Stimulated activated CD8-positive, alpha-beta memory T cell treated with anti-CD3 and anti-CD28 coated beads, Interleukin-15, amount 100 ng/mL, for 48 hours (primary cell): Measurements from ENCODE around the gene CFTR.
"Not testable (repeated sequence)": the region's sequence is repeated elsewhere in the genome, so short reads cannot be mapped to it uniquely, and the experiment has no call there.

ENCODE experiments used
- DNase-seq, 2 donors: peaks; one replicate each; pipeline ENCODE4 v3.0.0-alpha.2; 2020; ENCODE audit warnings: low read depth in 2 of 2

CFTR gene

DNA sequence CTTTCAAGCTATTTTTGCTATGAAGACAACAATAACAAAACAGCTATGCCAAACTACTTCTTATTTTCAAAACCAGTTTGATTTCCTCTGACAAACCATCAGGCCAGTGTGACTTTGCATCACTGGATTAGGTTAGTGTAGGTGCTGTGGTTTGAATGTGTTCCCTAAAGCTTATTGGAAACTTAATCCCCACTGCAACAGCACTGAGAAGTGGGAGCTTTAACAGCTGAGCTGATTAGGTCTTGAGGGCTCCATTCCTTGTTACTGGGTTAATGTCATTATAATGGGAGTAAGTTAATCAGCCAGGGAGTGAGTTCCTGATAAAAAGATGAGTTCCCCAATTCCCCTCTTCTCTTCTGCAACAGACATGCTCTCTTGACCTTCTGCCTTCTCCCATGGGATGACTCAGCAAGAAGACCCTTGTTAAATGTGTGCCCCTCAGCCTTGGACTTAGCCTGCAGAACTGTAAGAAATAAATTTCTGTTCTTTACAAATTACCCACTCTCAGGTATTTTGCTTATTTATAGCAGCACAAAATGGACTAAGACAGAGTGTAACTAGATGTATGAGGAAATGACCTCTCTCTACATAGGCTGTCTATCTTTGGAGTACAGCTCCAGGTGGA, 206.6 kb downstream of the CFTR start:
- no peak for DNase-seq

DNA sequence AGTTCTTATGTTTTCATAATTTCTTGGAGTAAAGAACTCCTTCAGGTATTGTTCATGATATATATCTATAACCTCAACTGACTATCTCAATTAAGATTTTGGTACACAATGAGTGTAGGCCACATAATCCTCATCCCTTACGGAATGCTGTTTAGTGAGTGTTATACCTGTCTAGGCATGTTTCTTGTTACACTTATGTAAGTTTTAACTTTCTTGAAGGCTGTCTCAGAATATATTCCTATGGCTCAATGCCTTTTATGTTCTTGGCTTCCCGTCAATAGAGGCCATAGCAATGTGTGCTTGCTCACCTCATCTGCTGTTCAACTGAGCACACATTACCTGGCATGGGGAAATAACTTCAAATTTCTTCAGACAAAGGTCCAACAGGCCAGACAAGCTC, 208.3 kb downstream of the CFTR start:
- DNase-seq: no peak

DNA sequence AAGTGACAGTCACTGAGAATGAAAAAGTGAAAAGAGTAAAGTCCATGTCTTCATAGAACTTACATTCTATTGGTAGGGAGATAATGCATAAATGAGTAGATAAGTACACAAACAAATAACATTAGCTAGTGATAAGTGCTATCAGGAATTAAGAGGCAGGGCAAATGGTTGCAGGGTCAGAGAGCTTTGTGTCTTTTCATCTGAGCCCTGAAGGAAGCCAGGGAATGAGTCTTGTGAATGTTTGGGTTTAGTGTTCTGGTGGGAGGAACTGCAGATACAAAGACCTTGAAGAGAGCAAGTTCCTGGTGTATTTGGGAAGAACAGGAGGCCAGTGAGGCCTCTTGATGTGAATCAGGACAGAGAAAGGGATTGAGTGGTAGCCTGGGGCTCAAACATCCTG, 209.6 kb downstream of the CFTR start:
- DNase-seq: no peak

DNA sequence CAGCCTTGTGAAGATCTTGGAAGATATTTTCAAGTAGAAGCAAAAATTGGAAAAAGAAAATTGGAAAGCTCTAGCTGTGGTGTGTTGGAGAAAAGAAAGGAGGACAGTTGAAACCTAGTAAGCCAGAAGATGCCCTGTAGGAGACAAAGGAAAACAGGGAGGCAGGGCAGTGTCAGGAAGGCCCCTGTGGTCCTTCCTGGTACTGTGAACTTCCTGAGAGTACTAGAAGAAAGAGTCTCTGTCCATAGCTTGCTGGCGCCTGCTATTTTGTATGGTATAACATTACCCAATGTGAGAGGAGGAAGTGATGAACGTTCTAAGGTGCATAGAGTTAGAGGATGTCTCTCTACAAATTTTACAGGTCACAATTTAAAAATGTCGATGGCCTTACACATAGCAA, 210.3 kb downstream of the CFTR start:
- DNase-seq: no peak

DNA sequence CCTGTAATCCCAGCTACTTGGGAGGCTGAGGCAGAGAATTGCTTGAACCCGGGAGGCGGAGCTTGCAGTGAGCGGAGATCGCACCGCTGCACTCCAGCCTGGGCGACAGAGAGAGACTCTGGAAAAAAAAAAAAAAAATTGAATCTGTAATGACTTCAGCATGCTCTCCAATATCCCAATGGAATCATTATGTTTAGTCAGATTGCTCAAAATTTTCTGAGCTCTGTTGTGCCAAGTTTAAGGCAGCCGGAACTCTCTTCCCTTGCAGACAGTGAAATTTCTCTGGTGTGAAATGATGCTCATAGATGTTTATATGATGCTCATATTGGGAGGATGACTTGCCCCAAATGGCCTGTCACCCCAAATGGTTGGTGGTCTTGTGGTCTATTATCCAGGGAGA, 212.5 kb downstream of the CFTR start:
- DNase-seq: no peak

DNA sequence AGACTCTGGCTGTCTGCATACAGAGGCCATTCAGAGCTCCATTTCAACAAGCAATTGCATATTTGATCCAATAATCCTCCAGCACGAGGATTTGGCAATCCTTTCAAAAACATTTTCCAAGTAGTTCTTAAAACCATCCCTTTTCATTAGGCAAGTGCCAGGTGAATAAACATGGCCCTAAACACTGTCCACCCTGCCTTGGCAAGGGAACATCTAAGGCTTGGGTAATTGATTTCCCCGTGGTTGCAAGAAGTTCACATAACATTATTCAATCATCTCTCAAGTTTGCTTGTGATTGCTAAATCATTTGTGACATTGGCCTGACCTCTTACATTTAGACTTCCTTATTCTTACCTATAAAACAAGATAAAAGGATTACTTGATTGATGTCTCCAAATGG, 218.2 kb downstream of the CFTR start:
- DNase-seq: no peak

DNA sequence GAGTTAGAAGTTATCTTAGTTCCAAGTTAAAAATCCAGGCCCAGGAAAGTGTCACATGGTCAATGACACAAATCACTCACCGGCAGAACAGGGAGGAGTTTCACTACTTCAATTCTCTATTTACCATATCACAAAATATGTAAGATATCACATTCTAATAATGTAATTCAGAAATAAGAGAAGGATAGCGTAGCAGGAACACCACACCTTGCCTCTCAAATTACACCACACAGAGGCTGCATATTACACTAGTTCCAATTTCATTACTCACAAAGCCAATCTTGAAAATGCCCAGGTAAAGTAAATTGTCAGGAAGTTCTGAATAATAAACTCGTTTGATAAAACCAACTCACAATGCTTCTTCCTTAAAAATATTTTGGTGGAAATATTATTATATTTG, 224.2 kb downstream of the CFTR start:
- DNase-seq: no peak

DNA sequence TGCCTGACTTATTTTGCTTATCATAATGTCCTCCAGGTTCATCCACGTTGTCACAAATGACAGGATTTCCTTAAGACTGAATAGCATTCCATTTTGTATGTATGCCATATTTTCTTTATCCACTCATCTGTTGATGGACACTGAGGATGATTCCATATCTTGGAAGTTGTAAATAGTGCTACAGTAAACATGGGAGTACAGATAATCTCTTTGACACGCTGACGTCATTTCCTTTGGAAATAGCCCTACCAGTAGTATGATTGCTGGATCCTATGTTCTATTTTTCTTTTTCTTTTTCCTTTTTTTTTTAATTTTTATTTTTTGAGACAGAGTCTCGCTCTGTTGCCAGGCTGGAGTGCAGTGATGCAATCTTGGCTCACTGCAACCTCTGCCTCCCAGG, 225.8 kb downstream of the CFTR start:
- no peak for DNase-seq

DNA sequence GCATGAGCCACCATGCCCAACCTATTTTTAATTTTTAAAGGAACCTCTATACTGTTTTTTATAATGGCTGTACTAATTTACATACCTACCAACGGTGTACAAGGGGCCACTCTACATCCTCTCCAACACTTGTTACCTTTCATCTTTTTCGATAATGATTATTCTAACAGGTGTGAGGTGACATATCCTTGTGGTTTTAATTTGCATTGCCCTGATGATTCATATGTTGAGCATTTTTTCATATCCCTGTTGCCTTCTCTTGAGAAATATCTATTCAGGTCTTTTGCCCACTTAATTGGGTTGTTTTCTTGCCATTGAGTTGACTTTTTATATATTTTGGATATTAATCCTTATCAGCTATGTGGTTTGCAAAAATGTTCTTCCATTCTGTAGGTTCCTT, 226.4 kb downstream of the CFTR start:
- DNase-seq: no peak

DNA sequence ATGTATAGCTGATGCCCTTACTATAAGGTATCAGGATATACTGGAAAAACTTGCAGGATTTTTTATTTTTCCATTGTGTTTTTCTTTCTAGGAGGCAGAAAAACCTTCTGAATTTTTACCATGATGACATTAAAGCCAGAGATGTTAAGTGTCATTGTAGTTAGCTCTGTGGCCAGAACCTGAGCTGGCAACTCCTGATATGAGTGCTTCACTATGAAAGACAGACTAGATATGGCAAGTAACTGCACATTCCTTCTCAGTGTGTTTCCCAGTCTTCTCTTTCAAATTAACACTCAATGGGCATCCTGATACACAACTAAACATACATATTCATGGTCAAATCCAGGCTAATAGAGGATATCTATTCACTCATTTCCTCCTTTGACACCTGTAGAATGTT, 227.3 kb downstream of the CFTR start:
- no peak for DNase-seq

DNA sequence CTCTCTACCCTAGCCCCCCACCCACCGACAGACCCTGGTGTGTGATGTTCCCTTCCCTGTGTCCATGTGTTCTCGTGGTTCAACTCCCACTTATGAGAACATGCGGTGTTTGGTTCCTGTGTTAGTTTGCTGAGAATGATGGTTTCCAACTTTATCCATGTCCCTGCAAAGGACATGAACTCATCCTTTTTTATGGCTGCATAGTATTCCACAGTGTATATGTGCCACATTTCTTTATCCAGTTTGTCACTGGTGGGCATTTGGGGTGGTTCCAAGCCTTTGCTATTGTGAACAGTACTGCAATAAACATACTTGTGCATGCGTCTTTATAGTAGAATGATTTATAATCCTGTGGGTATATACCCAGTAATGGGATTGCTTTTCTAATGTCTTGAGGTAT, 228.3 kb downstream of the CFTR start:
- not testable (repeated sequence) for DNase-seq

DNA sequence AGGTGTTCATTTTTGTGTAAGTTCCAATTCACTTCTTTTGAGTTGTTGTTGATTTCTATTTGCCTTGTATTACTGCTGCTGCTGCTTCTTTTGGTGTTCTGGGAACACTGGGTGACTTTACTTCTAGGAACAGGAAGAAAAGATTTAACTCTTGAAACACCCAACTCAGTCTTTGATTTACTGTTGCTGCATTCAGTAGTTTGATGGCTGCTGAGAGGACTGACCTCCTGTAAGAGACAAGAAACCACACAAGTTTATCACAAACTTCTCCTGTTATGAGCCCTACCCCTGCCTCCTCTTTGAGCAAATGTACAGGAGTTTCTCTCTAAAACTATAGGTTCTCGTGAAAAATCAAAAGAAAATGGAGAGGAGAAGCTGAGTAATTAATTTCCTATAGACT, 231.7 kb downstream of the CFTR start:
- no peak for DNase-seq

DNA sequence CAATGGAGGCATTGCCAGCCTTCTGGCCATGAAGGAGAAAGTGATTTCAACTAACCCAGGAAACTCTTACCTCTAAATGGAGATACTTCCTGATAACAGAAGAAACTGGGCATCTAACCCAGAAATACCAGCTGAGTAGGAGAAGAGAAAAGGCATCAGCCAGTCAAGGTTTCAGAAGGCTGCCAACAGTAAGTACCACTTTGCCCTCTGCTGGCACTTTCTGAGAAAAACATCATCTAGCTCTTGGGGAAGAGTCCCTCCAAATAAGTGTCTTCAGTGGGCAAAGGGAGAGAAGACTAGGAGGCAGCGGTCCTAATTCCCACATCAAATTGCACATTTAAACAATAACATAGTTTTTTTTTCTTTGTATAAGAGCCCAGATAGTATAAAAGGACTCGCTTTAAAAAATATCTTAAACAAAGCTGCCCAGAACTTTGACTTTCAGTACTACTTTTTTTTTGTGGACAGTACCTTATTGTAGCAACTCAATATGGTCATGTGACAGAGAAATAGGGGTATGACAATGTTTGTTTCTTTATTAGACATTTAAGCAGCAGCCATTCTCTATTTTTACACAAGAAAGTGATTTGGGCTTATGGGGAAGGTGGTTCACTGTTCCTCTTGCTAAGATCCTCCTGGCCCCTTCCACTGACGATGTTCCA, 236.1 kb downstream of the CFTR start:
- no peak for DNase-seq

DNA sequence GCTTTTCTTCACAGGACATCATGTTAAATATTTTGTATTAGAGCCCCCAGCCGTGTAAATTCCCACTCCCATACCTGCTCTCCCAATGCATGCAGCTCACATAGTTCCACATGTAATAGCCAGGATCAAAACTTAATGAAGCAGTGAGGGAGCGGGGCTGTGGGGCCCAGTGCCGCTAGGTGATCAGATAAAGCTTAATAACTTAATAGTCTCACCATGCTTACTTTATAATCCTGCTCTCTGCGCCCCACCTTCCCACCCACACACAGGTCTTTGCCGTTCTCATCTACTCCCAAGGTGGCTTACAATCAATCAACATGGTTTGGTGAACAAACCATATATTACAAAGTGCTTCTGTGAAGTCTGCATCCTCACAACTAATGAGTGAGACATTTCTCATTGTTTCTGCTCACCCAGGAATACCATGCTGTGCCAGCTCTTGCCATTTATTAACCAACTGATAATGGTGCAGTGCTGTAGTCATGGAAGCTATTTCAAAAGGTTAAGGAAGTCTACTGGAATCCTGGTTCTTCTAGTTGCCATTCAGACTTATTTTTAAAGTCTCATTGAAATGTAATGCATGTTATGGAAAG, 237.0 kb downstream of the CFTR start:
- DNase-seq: no peak

DNA sequence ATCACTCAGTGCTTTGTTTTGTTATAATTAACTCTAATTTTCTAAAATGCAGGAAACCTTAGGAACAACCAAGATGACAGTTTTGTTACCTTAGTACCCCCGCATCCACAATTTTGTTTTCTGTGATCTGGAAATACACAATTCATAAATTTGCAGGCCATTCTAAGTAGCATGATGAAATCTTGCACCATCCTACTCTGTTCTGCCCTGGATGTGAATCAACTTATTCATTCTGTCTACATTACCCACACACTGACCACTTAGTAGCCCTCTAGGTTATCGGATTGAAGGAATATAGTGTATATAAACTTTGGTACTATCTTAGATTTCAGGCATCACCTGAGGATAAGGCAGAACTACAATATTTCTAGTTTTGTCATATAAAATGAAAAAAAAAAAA, 237.5 kb downstream of the CFTR start:
- DNase-seq: no peak
